Suprapubic skin (tissue), 4 donors: ENCODE data around the gene ADAMTS12. TPM values are rescaled to one million over a fixed set of nuclear protein-coding genes. Genes with fewer than 3 reads are reported as not detected.
A peak's percentile ranks its signal among the peaks of the same experiment; 100 is the strongest.

Experiments
- DNase-seq, 2 donors: peaks; one replicate each; pipeline ENCODE4 v3.0.0-alpha.2; 2019; ENCODE audit warnings: low spot score in 2 of 2
- H3K27ac ChIP-seq: fragments of 200-600 bp; sonication (generic); one replicate; pipeline ENCODE4 v1.5.1; 2019
- H3K27me3 ChIP-seq: fragments of 200-600 bp; sonication (generic); one replicate; pipeline ENCODE4 v1.5.1; 2019
- H3K36me3 ChIP-seq: fragments of 200-600 bp; sonication (generic); one replicate; pipeline ENCODE4 v1.5.1; 2019
- H3K4me1 ChIP-seq: fragments of 200-600 bp; sonication (generic); one replicate; pipeline ENCODE4 v1.5.1; 2019
- H3K4me3 ChIP-seq: fragments of 200-600 bp; sonication (generic); one replicate; pipeline ENCODE4 v1.5.1; 2019; ENCODE audit warnings: mild to moderate bottlenecking
- H3K9me3 ChIP-seq: fragments of 200-600 bp; sonication (generic); one replicate; pipeline ENCODE4 v1.5.1; 2019
- EP300 ChIP-seq: sonication (generic); formaldehyde crosslinking; IDR thresholded peaks from one replicate; pipeline ENCODE4 v1.6.1; 2017; ENCODE audit warnings: antibody characterized with exemption
- POLR2A ChIP-seq, 2 donors: fragments of 450-650 bp; IDR thresholded peaks; one replicate each; pipeline ENCODE4 v1.6.1; 2017; ENCODE audit warnings: antibody characterized with exemption in 2 of 2, mild to moderate bottlenecking in 2 of 2, moderate library complexity in 2 of 2
- POLR2AphosphoS5 ChIP-seq, 3 donors: sonication (generic); formaldehyde crosslinking; IDR thresholded peaks; one replicate each; pipeline ENCODE4 v1.6.1; 2017; ENCODE audit warnings: antibody characterized with exemption in 3 of 3
- WGBS: methylation state at CpG from one replicate; pipeline ENCODE4 v1.1.5; 2018; 5-methylcytosine and 5-hydroxymethylcytosine counted together
- total RNA-seq, 4 donors: library from RNA; depleted of rRNA; stranded (reverse); fragments of >200 nt; gene quantifications; one replicate each; pipeline ENCODE4 v1.1.0, GENCODE V29; 2016
- TF ChIP-seq, protein P1 (sequence below), 2 donors: fragments of 200-600 bp in 1 of 2; fragments of 450-650 bp in 1 of 2; sonication (generic) in 1 of 2; IDR thresholded peaks; one replicate each; pipeline ENCODE4 v1.5.1; 2016 to 2019; ENCODE audit warnings: antibody characterized with exemption in 2 of 2, mild to moderate bottlenecking in 1 of 2, moderate library complexity in 1 of 2

The ADAMTS12 gene
- total RNA-seq, 4 donors from 2014 or later = 0.26 to 1.3 (median 0.57) TPM

DNA sequence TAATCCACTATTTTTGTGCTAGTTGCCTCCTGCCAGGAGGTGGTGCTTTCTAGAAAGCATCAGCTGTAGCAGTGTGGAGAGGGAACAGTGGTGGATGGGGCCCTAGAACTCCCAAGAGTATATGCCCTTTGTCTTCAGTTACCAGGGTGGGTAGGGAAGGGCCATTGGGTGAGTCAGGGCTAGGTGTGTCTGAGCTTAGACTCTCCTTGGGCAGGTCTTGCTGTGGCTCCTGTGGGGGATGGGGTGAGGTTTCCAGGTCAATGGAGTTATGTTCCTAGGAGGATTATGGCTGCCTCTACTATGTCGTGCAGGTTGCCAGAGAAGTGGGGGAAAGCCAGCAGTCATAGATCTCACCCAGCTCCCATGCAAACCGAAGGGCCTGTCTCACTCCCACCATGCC is 11.3 kb upstream of the ADAMTS12 start:
- H3K27me3 ChIP-seq = no peaks in the 10 kb centered on the region
- TF ChIP-seq EP300 (no peak), POLR2AphosphoS5 (IDR thresholded peaks at IDR 0.05) (no peak), POLR2A (IDR thresholded peaks at IDR 0.05) (no peak)
- TF ChIP-seq, protein P1, sequence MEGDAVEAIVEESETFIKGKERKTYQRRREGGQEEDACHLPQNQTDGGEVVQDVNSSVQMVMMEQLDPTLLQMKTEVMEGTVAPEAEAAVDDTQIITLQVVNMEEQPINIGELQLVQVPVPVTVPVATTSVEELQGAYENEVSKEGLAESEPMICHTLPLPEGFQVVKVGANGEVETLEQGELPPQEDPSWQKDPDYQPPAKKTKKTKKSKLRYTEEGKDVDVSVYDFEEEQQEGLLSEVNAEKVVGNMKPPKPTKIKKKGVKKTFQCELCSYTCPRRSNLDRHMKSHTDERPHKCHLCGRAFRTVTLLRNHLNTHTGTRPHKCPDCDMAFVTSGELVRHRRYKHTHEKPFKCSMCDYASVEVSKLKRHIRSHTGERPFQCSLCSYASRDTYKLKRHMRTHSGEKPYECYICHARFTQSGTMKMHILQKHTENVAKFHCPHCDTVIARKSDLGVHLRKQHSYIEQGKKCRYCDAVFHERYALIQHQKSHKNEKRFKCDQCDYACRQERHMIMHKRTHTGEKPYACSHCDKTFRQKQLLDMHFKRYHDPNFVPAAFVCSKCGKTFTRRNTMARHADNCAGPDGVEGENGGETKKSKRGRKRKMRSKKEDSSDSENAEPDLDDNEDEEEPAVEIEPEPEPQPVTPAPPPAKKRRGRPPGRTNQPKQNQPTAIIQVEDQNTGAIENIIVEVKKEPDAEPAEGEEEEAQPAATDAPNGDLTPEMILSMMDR (IDR thresholded peaks at IDR 0.05) = no peak
- H3K36me3 ChIP-seq = no peaks in the 10 kb centered on the region
- no peak for DNase-seq
- no peaks in the 10 kb centered on the region for H3K4me1 ChIP-seq
- WGBS = 100% methylated on average over 2 of the region's 2 CpGs
- peaks cover 22% of the 10 kb centered on the region for H3K9me3 ChIP-seq
- no peak overlapping the region for H3K4me3 ChIP-seq
- H3K27ac ChIP-seq = no peak overlapping the region

DNA sequence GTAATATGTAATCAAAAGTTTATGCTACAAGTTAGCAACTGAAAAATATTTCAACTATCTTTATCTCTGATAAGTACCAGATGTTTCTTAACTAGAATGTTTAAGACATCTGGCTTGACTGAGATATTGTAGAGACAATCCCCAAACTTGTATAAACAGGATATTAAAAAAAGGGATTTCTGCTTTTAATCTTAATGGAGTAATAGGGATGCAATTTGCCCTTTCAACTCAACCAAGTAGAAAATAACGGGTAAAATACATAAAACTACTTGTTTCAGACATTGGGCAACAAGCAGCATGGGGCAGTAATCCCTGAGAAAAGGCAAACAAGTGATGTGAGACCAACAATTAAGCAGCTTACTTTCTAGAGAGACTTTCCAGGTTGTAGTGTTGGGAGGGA is 9.4 kb upstream of the ADAMTS12 start:
- TF ChIP-seq, protein P1 (IDR thresholded peaks at IDR 0.05) = no peak
- TF ChIP-seq POLR2A (IDR thresholded peaks at IDR 0.05) (no peak), EP300 (no peak), POLR2AphosphoS5 (IDR thresholded peaks at IDR 0.05) (no peak)
- DNase-seq = no peak
- Histone ChIP-seq H3K9me3 (peaks cover 8% of the 10 kb centered on the region), H3K4me3 (no peak overlapping the region), H3K27ac (no peak overlapping the region), H3K27me3 (no peaks in the 10 kb centered on the region), H3K4me1 (no peaks in the 10 kb centered on the region), H3K36me3 (no peaks in the 10 kb centered on the region)
- 53% methylated on average over 1 of the region's 1 CpG for WGBS

DNA sequence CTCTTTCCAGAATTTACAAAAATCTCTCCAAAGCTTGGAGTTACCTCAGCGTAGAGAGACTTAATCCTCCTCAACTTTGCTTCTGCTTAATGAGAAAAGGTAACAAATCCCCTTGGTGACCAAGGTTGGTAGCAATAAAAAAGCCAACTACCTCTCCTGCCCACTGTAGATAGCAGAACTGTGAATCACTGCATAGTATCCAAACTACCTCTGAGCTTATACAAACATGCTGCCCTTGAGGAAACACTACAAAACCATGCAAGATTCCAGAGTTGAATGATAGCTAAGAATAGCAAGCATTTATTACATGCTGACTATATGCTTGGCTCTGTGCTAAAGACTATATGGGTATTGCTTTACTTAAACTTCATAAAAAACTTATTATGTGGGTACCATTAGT is 2.8 kb upstream of the ADAMTS12 start:
- no peak overlapping the region for H3K27ac ChIP-seq
- DNase-seq = no peak
- no peaks in the 10 kb centered on the region for H3K9me3 ChIP-seq
- peaks cover 30% of the 10 kb centered on the region for H3K27me3 ChIP-seq
- H3K4me3 ChIP-seq = no peak overlapping the region
- no peaks in the 10 kb centered on the region for H3K36me3 ChIP-seq
- 87% methylated on average over 1 of the region's 1 CpG for WGBS
- H3K4me1 ChIP-seq = peaks cover 16% of the 10 kb centered on the region
- TF ChIP-seq POLR2AphosphoS5 (IDR thresholded peaks at IDR 0.05) (no peak), POLR2A (IDR thresholded peaks at IDR 0.05) (no peak), EP300 (no peak)
- TF ChIP-seq, protein P1 (IDR thresholded peaks at IDR 0.05) = no peak

DNA sequence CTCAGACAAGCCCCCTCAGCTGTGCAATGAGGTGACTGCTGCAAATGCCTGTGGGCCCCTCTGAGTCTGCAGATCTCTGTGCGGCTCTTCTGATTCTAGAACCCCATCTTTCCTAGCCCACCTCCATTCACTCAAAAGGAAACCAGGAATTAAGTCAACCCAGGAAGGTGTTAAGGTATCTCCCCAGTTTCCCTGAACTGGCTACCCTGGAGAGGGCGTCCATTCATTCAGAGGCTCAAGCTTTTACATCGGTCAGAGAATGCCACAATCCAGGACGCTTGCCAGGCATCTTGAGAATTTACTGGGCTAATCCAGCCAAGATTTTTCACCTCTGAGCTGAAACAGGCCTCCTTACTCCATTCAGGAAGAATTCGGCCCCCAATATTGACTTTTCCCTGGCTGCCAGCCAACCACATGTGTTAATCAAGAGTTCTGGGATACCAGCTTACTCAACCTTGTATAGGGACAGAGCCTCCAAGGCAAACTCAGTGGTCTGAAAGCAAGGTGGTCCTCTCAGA is 889 bp upstream of the ADAMTS12 start:
- no peaks in the 10 kb centered on the region for H3K36me3 ChIP-seq
- peaks cover 16% of the 10 kb centered on the region for H3K4me1 ChIP-seq
- DNase-seq = peak in 1 of 2 donors; percentile 66
- H3K9me3 ChIP-seq = no peaks in the 10 kb centered on the region
- TF ChIP-seq EP300 = no peak
- TF ChIP-seq, protein P1 (IDR thresholded peaks at IDR 0.05) = no peak
- no peak for TF ChIP-seq POLR2AphosphoS5 (IDR thresholded peaks at IDR 0.05)
- no peak for TF ChIP-seq POLR2A (IDR thresholded peaks at IDR 0.05)
- peak overlapping the region; percentile 48 for H3K4me3 ChIP-seq
- H3K27me3 ChIP-seq = peaks cover 30% of the 10 kb centered on the region
- H3K27ac ChIP-seq = no peak overlapping the region
- WGBS = 39% methylated on average over 5 of the region's 5 CpGs

DNA sequence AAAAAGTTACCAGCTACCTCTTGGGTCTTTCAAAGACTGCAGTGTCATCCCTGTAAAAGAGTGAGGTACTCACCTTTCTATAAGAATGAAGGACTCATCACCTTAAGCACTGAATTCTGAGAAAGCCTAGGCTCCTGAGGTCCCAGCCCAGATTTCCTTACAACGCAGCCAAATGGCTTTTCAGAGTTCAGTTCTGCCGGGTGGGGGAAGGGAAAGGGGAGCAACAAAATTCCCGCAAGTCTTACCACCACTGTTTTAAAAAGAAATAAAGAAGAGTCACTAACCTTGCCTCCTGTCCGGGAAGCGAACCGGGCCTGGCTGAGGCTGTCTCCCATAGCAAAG is 373 bp downstream of the ADAMTS12 start:
- 0% methylated on average over 6 of the region's 6 CpGs for WGBS
- DNase-seq = no peak
- H3K4me3 ChIP-seq = peak overlapping the region; percentile 48

More for the DNA sequence above, 373 bp downstream of the ADAMTS12 start:
- no peak overlapping the region for H3K27ac ChIP-seq
- H3K27me3 ChIP-seq = peaks cover 30% of the 10 kb centered on the region
- no peaks in the 10 kb centered on the region for H3K9me3 ChIP-seq
- TF ChIP-seq POLR2AphosphoS5 (IDR thresholded peaks at IDR 0.05) = no peak
- TF ChIP-seq, protein P1 (IDR thresholded peaks at IDR 0.05) = no peak
- no peak for TF ChIP-seq EP300
- no peak for TF ChIP-seq POLR2A (IDR thresholded peaks at IDR 0.05)
- H3K36me3 ChIP-seq = no peaks in the 10 kb centered on the region
- H3K4me1 ChIP-seq = peaks cover 16% of the 10 kb centered on the region
